ENCODE data around the gene HAUS8.

HAUS8 gene

GRCh38 chr19:17077447-17078028 lies 2.3 kb upstream of the HAUS8 start:
- peak in 1 of 10 donors; percentile 50 for DNase-seq
- intact Hi-C loops (cut with DNase I): loop anchor here (5.0 to 10.0 kb wide), 2 partner anchors 50 to 137 kb away; partner anchors contain the start of gene USE1

GRCh38 chr19:17076543-17076991 lies 1.3 kb upstream of the HAUS8 start:
- intact Hi-C loops (cut with DNase I): loop anchor here (5.0 to 10.0 kb wide), 2 partner anchors 51 to 138 kb away; partner anchors contain the start of gene USE1
- peak in 1 of 10 donors; percentile 75 for DNase-seq

- peak in 2 of 10 donors; percentile 74 to 86 for DNase-seq
- intact Hi-C loops (cut with DNase I): loop anchor here (5.0 to 10.0 kb wide), 2 partner anchors 51 to 139 kb away; partner anchors contain the start of gene USE1
Observed at GRCh38 chr19:17075864-17076542, 751 bp upstream of the HAUS8 start.

- intact Hi-C loops (cut with DNase I): loop anchor here (5.0 to 10.0 kb wide), 2 partner anchors 53 to 140 kb away; partner anchors contain the start of gene USE1
- DNase-seq: no peak
Observed at GRCh38 chr19:17074634-17075034, 618 bp downstream of the HAUS8 start.

GRCh38 chr19:17073869-17074633 lies 1.2 kb downstream of the HAUS8 start:
- DNase-seq: peak in 1 of 10 donors; percentile 61
- intact Hi-C loops (cut with DNase I): loop anchor here (10.0 kb wide), 1 partner anchor 141 kb away; the partner anchor contains the start of gene USE1

- intact Hi-C loops (cut with DNase I): loop anchor here (10.0 kb wide), 1 partner anchor 144 kb away; the partner anchor contains the start of gene USE1
Observed at GRCh38 chr19:17070912-17071311, 4.3 kb downstream of the HAUS8 start.

GRCh38 chr19:17070421-17070820 lies 4.8 kb downstream of the HAUS8 start:
- intact Hi-C loops (cut with DNase I): loop anchor here (10.0 kb wide), 1 partner anchor 144 kb away; the partner anchor contains the start of gene USE1
- no peak for DNase-seq

More at GRCh38 chr19:17070912-17071311, 4.3 kb downstream of the HAUS8 start:
- no peak for DNase-seq

- no peak for DNase-seq
- intact Hi-C loops (cut with DNase I): no loop called here
Observed at GRCh38 chr19:17069193-17069592, 6.1 kb downstream of the HAUS8 start.

- intact Hi-C loops (cut with DNase I): no loop called here
- no peak for DNase-seq
Observed at GRCh38 chr19:17063428-17063827, 11.8 kb downstream of the HAUS8 start.

GRCh38 chr19:17061691-17062090 lies 13.6 kb downstream of the HAUS8 start:
- DNase-seq: no peak
- intact Hi-C loops (cut with DNase I): no loop called here

GRCh38 chr19:17061205-17061604 lies 14.0 kb downstream of the HAUS8 start:
- intact Hi-C loops (cut with DNase I): no loop called here
- DNase-seq: no peak

- intact Hi-C loops (cut with DNase I): no loop called here
Observed at GRCh38 chr19:17060802-17061201, 14.4 kb downstream of the HAUS8 start.

GRCh38 chr19:17058236-17058635 lies 17.0 kb downstream of the HAUS8 start:
- intact Hi-C loops (cut with DNase I): no loop called here
- no peak for DNase-seq

More at GRCh38 chr19:17060802-17061201, 14.4 kb downstream of the HAUS8 start:
- DNase-seq: no peak

- DNase-seq: peak in 1 of 10 donors; percentile 58
- intact Hi-C loops (cut with DNase I): no loop called here
Observed at GRCh38 chr19:17055636-17056035, 19.6 kb downstream of the HAUS8 start.

- DNase-seq: peak in 1 of 10 donors; percentile 19
- intact Hi-C loops (cut with DNase I): no loop called here
Observed at GRCh38 chr19:17054746-17055145, 20.5 kb downstream of the HAUS8 start.

- intact Hi-C loops (cut with DNase I): loop anchor here (2.0 kb wide), 3 partner anchors 274 to 338 kb away; no protein-coding TSS in a partner anchor
- peak in 6 of 10 donors; percentile 30 to 82 (median 40) for DNase-seq
Observed at GRCh38 chr19:17052439-17052838, 22.8 kb downstream of the HAUS8 start.

- DNase-seq: peak in 1 of 10 donors; percentile 74
- intact Hi-C loops (cut with DNase I): no loop called here
Observed at GRCh38 chr19:17049711-17050280, 25.5 kb downstream of the HAUS8 start.

GRCh38 chr19:17048885-17049453 lies 26.3 kb downstream of the HAUS8 start:
- intact Hi-C loops (cut with DNase I): no loop called here
- DNase-seq: peak in 2 of 10 donors; percentile 70 to 79

GRCh38 chr19:17045907-17046502 lies 29.2 kb downstream of the HAUS8 start:
- DNase-seq: peak in 2 of 10 donors; percentile 73 to 79
- intact Hi-C loops (cut with DNase I): no loop called here

All from posterior cingulate gyrus (tissue), 11 donors.